HuH-7.5 (cell line): ENCODE data around the gene PCCA.

ENCODE experiments used
- DNase-seq: peaks from one replicate; pipeline ENCODE4 v3.0.0; 2011; ENCODE audit warnings: low spot score

Gene PCCA

DNA sequence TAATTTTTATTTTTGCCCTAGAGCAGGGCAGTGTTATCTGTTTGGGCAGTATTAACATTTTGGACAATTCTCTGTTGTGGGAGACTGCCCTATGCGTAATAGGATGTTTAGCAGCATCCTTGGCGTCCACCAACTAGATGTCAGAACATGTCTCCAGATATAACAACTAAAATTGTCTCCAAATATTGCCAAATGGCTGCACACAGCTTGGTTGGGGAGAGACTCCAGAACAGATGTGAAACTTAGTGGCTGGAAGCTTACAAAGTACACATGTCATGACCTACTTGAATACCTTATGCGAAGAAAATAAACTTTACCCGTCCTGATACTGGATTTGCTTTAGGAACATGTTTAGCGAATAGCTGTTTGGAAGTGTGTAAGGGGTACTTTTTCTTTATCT, 376.7 kb downstream of the PCCA start:
- DNase-seq = no peak

DNA sequence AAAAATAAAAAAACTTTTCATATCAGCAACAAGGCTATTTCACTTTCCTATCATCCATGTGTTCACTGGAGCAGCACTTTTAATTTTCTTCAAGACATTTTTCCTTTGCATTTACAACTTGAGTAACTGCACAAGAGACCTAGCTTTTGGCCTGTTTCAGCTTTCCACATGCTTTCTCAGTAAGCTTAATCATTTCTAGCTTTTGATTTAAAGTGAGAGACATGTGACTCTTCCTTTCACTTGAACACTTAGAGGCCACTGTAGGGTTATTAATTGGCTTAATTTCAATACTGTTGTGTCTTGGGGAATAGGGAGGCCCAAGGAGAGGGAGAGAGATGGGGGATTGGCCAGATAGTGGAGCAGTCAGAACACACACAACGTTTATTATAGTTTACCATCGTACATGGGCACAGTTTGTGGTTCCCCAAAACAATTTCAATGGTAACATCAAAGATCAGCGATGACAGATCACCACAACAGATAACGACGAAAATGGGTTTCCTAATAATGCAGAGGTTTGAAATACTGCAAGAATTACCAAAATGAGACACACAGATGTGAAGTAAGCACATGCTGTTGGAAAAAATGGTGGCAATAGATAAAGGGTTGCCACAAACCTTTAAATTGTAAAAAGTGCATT, 382.1 kb downstream of the PCCA start:
- DNase-seq = no peak

DNA sequence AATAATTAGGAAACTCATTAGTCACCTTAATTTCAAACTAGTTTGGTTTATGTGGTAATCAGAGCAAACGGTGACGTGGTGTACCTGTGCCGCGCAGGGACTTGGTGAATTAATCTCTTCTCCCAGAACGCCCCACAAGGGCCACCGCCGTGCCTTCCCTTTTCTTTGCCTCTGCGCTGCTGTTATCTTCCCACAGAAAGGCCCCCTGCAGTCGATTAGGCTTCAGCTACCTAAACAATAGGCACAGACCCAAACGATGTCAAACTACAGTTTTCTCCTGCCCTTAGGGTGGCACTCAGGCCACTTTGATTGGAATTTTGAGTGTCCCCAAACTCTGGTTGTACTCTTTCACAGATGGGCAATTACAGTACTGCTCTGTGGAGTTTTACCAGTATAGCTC, 384.2 kb downstream of the PCCA start:
- no peak for DNase-seq

DNA sequence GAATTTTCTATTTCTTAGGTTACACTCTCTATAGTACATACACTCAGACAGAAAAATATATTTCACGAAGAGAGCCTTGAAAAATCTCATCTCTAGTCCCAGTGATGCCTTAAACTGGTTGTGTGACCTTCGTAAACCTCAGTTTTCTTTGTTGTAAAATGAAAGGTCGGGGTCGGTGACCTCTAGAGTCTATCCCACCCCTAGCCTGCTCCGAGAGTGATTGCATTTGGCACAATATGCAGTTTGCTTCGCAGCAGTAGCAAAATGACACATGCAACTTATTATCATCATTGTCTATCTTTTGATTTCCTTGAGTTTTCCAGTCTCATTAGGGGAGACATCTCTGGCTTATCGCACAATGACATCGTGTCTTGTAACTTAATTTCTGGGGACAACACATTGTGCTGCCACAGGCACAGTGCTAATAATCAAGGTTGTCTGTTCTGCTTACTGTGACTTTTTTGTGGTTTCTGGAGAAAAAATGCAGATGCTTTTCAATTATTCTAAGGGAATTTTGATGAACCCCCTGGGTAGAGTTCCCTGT, 384.7 kb downstream of the PCCA start:
- DNase-seq = no peak

DNA sequence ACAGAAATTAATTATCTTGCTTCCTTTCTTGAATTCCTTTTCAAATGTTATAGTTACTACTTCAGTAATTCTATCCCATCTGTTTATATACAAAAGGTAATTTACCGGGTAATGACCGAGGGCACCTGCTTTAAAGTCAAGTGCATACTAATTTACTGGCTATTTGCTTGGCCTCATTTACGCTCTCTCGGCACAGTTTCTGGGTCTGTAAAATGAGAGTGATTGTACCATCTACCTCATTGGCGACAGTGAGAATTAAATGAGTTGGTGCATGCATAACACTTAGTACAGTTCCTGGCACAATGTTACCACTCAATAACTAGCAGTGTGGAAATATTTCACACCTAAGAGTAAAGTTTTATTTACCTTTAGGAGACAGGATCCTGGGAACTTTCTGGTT, 388.1 kb downstream of the PCCA start:
- no peak for DNase-seq

DNA sequence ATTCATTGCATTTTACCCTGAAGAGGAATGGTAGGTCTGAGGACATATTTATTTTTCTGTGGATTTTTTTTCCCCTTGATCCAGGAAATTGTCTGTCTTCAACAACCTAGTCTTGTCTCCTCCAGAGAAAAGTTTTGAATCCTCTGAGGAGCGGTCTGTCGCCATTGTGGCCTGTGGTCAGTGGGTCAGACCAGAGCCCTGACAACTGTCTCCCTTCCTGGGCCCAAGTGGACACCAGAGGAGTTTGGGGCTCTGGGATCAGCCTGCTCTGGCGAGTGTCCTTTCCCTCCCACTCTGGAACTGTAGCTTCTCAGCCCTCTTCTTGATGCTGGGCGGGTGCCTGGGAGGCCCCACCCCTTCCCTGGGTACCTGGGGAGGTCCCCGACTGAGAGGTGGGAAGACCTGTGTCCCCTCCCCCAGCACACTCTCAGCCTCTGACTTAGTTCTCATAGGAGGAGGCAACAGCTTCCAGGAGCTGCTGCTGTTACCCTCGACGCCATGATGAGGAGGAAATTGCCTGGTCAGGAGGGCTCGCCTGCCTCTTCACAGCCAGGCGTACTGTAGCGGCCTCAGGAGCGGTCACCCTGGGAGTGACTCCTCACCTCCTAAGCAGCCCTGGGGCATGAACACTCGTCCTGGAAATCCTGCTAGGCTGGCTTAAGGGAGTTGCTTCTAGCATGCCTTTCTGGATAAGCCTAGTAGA, 389.4 kb downstream of the PCCA start:
- DNase-seq = no peak

DNA sequence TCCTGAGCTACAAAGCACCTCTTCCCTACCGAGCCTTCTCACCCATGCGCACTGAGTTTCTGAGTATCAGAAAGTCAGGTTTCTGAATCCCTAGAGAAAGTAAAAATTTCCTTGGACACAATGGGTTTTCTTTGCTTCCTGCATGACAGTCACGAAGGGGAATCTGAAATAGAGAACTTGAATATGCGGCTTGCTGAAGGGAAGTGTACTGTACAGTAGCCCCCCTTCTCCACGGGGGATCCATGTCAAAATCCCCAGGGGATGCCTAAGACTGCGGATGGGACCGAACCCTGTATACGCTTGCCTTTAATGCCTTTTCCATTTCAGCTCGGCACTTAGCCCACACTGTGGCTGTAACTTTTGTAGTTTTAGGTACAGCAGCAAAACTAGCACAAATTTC, 391.8 kb downstream of the PCCA start:
- DNase-seq = no peak

DNA sequence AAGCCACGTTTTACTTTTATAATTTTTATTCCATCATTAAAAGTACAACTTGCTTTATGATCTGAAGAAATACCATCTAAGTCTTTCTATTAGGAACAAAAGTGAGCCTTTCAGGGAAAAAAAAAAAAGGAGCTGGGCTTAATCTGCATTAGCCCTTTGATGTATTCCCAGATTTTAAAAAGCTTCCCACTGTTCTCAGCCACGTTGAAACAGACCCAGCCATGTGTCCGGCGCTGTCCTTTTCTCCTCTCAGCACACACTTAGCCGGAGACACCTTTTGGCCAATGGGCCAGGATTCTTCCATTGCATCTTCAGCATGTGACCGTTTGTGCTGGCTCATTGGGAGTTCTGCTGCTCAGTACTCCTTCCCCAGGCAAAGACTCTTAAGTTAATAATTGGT, 394.2 kb downstream of the PCCA start:
- no peak for DNase-seq

DNA sequence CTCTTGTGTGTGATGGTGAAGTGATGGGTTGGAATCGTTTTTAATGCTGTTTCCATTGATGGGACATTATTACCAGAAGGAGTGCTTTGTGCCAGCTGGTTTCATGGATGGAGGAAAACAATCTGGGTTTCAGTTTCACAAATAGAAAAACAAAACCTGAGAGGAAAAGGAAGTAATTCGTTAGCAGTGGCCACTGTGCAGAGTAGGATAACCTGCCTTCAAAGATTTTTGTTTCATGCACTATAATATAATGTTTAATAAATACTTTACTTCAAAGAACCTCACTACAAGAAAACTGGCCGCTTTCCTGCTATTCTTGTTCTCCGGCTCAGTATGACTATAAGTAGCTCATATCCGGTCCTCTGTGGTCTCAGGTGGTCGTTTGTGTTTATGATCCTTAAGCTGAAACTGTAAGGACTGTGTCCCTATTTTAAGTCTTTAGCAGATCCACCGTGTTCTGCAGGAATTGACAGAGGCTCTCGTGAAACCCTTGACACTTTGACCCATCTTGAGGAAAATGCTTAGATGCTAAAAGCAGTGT, 395.0 kb downstream of the PCCA start:
- no peak for DNase-seq

DNA sequence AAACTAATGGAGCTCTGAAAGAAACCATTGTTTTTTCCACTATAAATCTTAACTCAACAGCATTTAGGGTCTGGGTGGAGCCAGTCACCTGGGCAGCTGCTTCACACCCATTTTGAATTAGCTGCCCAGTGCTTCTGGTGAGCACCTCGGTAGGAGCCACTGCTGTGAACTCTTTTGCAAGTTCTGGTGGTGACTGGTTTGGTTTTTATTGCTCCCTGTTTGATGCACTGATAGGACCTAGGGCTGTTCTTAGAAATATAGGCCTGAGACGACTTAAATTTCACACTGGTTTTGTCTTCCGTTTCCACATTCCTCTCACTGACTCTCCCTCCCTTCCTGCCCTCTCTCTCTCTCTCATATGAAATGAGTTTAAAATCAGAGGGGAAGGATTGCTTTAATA, 395.8 kb downstream of the PCCA start:
- DNase-seq = no peak

DNA sequence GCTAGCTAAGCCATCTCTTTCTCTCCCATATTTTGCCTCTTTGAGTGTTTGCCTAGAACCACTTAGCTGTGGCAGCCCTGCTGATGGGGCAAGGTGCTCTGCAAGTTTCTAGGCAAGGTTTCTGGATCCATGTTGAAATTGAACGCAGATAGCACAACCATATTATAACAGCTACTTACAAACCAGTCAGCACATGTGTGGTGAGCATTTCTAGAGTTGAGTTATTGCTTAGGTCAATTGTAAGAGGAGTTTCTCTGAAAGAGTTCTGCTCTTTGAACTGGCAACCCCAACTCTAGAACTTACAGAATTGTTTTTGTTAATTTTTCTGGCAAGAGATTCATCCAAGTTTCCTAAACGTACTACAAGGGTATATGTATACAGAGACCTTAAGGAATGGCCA, 396.4 kb downstream of the PCCA start:
- no peak for DNase-seq

DNA sequence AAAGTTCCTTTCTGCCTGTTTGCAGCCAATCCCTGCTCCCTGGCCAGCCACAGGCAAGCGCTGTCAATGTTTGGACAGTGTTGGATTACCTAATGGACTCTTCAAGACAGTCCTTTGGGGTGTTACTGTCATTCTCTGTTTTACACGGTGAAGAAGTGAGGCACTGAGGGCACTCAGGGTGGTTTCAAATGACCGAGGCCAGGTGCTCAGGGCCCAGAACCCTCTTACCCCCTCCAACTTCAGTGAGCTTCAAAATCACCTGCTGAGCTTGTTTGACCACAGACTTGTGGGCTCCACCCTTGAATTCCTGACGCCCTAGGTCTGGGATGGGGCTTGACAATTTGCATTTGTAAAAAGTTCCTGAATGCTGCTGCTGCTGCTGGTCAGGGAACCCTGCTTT, 401.8 kb downstream of the PCCA start:
- DNase-seq = no peak

DNA sequence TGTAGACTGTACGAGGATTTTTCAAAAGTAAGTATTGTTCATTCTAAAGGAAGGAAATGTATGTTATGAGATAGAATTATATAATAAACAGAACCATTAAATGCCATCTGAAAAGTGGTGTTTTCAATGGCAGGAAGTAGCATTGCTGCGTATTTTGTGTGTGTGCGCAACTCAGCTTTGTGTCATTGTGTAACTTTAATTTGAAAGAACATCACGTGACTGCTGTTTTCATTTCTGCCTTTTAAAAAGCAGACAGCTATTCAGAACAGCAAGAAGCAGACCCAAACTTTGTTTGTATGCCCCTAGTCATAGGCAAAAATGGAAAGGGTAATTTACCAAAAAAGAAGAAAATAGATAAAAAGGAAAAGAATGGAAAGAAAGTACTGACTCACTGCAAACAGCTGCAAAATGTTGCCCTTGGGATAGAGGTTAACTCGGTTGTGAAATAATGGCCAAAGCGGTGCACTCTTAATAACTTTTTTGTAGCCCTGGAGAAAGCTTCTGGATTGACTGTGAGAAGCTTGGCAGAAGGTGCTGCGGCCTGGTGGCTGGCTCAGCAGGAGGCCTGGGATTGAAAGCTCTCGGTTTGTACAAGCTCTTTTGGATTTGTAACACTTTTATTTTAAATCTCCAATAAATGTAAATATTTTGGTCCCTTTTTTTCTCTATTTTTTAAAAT, 402.4 kb downstream of the PCCA start:
- no peak for DNase-seq

DNA sequence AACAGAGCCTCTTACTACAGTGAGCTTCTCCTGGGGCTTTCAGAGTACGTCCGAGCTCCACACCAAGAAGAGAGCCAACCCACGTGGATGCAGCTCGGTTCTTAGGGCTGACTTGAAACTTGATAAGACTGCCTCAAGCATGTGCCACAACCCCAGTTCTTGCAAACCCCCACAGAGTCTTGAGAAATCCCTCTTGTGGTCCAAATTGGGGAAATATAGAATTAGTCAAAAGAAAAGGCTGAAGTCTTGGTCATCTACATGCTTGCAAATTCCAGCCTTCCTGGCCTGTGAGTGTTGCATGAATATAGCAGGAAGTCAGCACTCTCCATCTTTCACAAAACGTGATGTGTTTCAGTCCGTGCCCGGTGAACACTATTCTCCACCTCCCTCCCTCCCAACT, 404.5 kb downstream of the PCCA start:
- no peak for DNase-seq

DNA sequence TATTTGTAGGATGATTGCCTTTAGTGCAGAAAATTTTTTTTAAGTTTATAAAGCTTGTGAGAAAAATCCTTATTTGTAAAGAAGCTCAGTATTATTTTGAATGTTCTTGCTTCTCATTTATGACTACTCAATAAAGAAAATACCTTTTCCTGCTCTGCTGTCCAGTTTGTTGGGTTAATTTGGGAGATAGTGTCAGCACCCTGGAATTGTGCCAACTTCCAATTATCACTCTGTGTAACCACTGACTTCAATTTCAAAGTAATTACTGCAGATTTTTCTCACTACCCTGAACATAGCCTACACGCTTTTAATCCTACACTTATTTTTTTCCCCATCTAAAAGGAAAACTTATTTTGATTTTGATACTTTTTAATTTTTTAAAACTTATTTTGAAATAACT, 406.6 kb downstream of the PCCA start:
- no peak for DNase-seq

DNA sequence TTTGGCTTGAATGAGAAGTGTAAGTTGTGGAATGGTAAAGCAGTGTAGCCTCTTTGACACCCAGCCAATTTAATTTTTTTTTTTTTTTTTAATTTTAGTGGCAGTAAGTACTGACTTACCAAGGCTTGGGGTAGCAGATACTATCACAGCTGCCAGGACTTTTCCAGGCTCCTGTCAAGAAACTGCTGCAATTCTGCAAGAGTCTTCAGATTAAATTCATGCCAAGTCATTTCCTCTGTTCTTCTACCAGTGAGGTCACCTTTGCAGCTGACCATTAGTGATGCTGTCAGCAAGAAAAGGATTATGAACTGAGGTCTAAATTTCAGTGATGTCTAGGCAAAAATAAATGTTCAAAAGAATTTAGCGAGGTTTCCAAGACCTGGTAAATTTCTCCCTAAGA, 408.5 kb downstream of the PCCA start:
- no peak for DNase-seq

DNA sequence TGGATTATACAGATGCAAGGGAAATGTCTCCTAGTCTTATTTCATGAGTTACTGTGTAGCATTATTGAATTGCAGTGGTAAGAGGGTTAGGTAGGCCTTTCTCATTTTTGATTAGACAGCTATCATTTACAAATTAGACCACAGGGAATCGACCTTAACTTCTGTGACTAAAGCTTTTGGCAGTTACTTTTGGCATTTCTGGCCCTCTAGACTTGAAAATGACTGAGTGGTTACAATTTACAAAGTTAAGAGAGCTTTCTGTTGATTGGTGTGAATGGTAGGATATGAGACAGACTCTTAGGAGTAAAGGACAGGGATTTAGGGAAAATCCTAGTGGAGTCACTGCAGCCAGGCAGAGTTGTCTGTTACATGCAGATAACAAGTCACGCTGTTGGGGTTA, 413.6 kb downstream of the PCCA start:
- no peak for DNase-seq

DNA sequence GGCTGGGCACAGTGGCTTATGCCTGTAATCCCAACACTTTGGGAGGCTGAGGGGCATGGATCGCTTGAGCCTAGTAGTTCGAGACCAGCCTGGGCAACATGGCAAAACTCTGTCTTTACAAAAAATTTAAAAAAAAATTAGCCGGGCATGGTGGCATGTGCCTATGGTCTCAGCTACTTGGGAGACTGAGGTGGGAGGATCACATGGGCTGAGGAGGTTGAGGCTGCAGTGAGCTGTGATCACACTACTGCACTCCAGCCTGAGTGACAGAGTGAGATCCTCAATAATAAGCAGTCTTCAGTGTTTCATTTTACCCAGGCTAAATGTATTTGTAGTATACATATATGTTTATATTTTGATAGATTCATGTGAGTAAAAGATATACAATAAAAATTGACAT, 414.7 kb downstream of the PCCA start:
- no peak for DNase-seq

DNA sequence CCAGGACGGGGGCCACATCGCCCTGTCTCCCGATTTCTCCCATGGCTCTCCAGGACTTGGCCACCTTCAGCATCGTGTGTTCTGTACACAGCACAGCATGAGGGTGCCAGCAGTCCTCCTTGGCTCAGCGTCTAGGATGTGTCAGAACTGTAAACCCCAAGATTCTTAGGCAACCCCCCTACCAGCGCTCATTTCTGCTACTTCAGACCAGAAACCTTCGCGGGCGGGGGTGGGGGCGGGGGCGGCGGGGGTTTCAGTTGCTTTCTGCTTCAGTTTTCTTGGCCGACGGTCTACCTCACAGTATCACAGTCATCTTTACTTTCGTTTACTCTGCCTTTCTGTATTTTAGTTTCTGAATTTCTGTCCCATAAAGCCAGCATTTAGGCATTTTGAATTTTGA, 417.3 kb downstream of the PCCA start:
- DNase-seq = no peak

DNA sequence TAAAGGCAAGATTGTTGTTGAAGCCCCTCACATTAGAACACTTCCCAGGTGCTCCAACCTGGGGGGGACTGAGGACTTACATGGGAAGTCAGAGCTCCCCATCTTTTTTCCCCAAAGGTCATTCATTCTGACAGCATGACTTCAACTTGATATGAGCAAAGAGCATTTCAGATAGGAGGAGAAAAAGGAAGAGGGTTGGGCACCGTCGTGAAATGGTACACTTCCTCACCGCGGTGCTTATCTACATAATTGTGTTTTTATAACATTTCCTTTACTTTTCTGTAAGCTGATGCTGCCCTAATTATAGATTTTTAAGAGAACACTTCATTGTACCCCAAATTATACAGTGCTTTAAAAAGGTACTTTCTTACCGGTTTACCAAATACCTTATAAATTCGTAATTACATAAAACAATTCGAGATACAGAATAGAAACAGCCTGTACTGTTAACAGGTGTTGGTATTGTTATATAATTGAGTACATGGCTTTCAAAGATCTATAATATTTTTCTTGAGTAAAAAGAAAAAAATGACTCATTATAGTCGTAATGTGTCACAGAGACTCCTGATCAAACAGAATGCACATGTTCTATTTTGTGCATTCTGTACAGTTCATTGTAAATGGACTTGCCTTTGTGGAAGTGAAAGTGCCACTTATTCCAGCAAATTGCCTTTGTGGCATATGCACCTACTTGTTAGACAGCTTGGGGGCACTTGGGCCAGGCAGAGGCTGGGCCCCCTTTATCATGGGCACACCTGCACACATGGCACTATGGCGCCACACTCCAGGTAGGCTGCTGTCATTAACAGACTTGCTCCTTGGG, 417.9 kb downstream of the PCCA start:
- DNase-seq = no peak

DNA sequence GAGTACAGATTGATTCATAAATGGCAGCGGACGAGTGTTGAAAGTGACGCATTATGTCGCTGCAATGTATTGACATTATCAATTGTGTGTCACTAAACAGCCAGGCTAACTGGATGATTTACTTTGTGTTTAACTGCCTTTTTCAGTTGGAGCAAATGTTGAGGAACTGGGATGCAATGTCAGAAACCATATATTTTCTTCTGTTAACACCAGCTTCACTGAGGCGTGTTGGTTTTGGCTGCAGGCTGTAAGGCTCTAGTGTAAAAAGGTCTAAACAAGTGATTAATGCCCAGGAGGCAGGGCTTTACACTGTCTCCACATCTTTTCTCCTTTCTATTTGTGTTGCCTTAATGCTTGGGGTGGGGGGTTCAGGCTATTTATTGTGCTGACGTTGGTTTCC, 419.6 kb downstream of the PCCA start:
- DNase-seq = no peak

DNA sequence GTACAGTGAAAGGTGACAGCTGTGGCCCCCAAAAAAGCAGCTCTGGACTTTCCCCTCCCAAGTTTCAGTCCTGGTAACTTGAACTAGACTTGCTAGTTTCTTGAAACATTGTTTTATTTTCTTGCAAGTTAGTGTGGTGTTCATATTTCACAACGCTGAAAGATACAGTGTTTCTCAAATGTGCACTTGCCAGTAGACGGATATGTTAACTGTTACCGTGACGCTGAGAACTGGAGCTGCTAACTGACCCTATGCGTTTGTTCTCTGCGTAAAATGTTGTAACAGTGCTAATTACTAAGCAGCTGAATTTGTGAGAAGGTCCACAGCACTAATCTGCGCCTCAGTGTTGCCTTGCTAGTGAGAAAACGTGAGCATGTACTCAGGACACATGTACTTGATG, 420.1 kb downstream of the PCCA start:
- DNase-seq = no peak
